Measurements from ENCODE around the gene NAV2.

DNA sequence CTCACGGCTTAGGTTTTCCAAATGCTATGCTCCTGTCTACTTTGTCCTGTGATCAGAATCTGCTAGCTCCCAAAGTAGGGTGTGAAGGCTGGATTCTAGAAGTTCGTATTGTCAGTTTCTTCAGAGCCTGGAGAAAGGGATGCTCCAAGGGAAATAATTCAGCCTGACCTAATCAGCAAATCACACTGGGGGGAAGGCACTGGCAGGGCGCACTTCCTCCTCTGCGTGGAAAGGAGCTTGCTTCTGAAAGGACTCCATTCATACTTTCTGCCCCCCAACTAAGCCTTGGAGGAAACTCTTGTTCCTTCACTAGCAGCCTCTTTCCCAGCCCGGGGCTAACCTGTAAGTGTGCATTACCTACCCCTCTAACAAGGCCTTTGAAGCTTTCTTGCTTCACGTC, 165.9 kb downstream of the NAV2 start:
- no peak for TF ChIP-seq TAF1 (IDR thresholded peaks at IDR 0.05; ENCODE audit: low read depth)
- TF ChIP-seq, protein P1, sequence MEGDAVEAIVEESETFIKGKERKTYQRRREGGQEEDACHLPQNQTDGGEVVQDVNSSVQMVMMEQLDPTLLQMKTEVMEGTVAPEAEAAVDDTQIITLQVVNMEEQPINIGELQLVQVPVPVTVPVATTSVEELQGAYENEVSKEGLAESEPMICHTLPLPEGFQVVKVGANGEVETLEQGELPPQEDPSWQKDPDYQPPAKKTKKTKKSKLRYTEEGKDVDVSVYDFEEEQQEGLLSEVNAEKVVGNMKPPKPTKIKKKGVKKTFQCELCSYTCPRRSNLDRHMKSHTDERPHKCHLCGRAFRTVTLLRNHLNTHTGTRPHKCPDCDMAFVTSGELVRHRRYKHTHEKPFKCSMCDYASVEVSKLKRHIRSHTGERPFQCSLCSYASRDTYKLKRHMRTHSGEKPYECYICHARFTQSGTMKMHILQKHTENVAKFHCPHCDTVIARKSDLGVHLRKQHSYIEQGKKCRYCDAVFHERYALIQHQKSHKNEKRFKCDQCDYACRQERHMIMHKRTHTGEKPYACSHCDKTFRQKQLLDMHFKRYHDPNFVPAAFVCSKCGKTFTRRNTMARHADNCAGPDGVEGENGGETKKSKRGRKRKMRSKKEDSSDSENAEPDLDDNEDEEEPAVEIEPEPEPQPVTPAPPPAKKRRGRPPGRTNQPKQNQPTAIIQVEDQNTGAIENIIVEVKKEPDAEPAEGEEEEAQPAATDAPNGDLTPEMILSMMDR (IDR thresholded peaks at IDR 0.05; ENCODE audit: poor library complexity, severe bottlenecking), result no peak
- no peak for TF ChIP-seq POLR2AphosphoS5 (IDR thresholded peaks at IDR 0.05)
- no peak for TF ChIP-seq EP300 (conservative IDR thresholded peaks at IDR 0.05; ENCODE audit: poor library complexity, severe bottlenecking)
- TF ChIP-seq RAD21 (conservative IDR thresholded peaks at IDR 0.05), result no peak
- no peak for TF ChIP-seq EZH2 (IDR thresholded peaks at IDR 0.05; ENCODE audit: borderline replicate concordance, insufficient read depth, low read length, poor library complexity, severe bottlenecking)
- TF ChIP-seq, protein P2, sequence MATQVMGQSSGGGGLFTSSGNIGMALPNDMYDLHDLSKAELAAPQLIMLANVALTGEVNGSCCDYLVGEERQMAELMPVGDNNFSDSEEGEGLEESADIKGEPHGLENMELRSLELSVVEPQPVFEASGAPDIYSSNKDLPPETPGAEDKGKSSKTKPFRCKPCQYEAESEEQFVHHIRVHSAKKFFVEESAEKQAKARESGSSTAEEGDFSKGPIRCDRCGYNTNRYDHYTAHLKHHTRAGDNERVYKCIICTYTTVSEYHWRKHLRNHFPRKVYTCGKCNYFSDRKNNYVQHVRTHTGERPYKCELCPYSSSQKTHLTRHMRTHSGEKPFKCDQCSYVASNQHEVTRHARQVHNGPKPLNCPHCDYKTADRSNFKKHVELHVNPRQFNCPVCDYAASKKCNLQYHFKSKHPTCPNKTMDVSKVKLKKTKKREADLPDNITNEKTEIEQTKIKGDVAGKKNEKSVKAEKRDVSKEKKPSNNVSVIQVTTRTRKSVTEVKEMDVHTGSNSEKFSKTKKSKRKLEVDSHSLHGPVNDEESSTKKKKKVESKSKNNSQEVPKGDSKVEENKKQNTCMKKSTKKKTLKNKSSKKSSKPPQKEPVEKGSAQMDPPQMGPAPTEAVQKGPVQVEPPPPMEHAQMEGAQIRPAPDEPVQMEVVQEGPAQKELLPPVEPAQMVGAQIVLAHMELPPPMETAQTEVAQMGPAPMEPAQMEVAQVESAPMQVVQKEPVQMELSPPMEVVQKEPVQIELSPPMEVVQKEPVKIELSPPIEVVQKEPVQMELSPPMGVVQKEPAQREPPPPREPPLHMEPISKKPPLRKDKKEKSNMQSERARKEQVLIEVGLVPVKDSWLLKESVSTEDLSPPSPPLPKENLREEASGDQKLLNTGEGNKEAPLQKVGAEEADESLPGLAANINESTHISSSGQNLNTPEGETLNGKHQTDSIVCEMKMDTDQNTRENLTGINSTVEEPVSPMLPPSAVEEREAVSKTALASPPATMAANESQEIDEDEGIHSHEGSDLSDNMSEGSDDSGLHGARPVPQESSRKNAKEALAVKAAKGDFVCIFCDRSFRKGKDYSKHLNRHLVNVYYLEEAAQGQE (IDR thresholded peaks at IDR 0.05; ENCODE audit: borderline replicate concordance), result no peak

Data from neural cell (in vitro differentiated cells).